ENCODE results near the gene IL7R.

GRCh38 chr5:35860686-35861085 lies 4.0 kb downstream of the IL7R start:
- TF ChIP-seq POLR2A (IDR thresholded peaks at IDR 0.05; ENCODE audit: low read depth, low read length) (no peak), SPI1 (IDR thresholded peaks at IDR 0.05; ENCODE audit: low read depth, low read length) (no peak), POLR2AphosphoS5 (IDR thresholded peaks at IDR 0.05; ENCODE audit: low read depth, low read length) (no peak), TAF1 (IDR thresholded peaks at IDR 0.05; ENCODE audit: low read depth, low read length) (no peak), PAX5 (IDR thresholded peaks at IDR 0.05; ENCODE audit: insufficient read depth, low read length, severe bottlenecking) (no peak)
